Nucleus accumbens (tissue), 56 donors: ENCODE results near the gene C11orf97.
A peak's percentile ranks its signal among the peaks of the same experiment; 100 is the strongest.

Source experiments
- DNase-seq, 56 donors: peaks; one replicate each; lab custom pipeline; 2025; lab: John Stamatoyannopoulos, UW

The C11orf97 gene

GRCh38 chr11:94524341-94524740 is 12.1 kb downstream of the C11orf97 start:
- no peak for DNase-seq

- DNase-seq = peak in 9 of 56 donors; percentile 4 to 53 (median 19)
Observed at GRCh38 chr11:94525546-94526324, 13.5 kb downstream of the C11orf97 start.

- no peak for DNase-seq
Observed at GRCh38 chr11:94526645-94527438, 14.6 kb downstream of the C11orf97 start.

GRCh38 chr11:94528551-94528950 is 16.3 kb downstream of the C11orf97 start:
- DNase-seq = no peak

GRCh38 chr11:94532211-94532610 is 19.9 kb downstream of the C11orf97 start:
- no peak for DNase-seq

GRCh38 chr11:94533206-94533605 is 20.9 kb downstream of the C11orf97 start:
- no peak for DNase-seq

GRCh38 chr11:94533696-94534630 is 21.7 kb downstream of the C11orf97 start:
- DNase-seq = no peak

GRCh38 chr11:94536386-94536785 is 24.1 kb downstream of the C11orf97 start:
- no peak for DNase-seq

GRCh38 chr11:94537031-94537600 is 24.9 kb downstream of the C11orf97 start:
- DNase-seq = no peak

GRCh38 chr11:94539420-94539819 is 27.2 kb downstream of the C11orf97 start:
- no peak for DNase-seq

GRCh38 chr11:94543695-94544645 is 31.7 kb downstream of the C11orf97 start, which contains the start of gene FUT4:
TSS of gene FUT4 (plus strand) at chr11:94543921. CDS start at chr11:94544134, 213 bp downstream.
- peak in 53 of 56 donors; percentile 34 to 88 (median 70) for DNase-seq

- DNase-seq = peak in 6 of 56 donors; percentile 5 to 50 (median 23)
Observed at GRCh38 chr11:94544646-94545263, 32.5 kb downstream of the C11orf97 start.

- DNase-seq = peak in 2 of 56 donors; percentile 8 to 16
Observed at GRCh38 chr11:94545264-94546161, 33.3 kb downstream of the C11orf97 start.

- DNase-seq = no peak
Observed at GRCh38 chr11:94546162-94546470, 33.9 kb downstream of the C11orf97 start.

GRCh38 chr11:94546886-94547285 is 34.6 kb downstream of the C11orf97 start:
- DNase-seq = no peak

GRCh38 chr11:94549146-94549545 is 36.9 kb downstream of the C11orf97 start:
- no peak for DNase-seq

- no peak for DNase-seq
Observed at GRCh38 chr11:94550513-94550912, 38.3 kb downstream of the C11orf97 start.

- DNase-seq = no peak
Observed at GRCh38 chr11:94553938-94554337, 41.7 kb downstream of the C11orf97 start.
